ENCODE measurements around the gene AQP12A.

- no peak for TF ChIP-seq CTCF (optimal IDR thresholded peaks at IDR 0.05 in 1 of 3, IDR thresholded peaks at IDR 0.05 in 1 of 3, conservative IDR thresholded peaks at IDR 0.05 in 1 of 3; ENCODE audit: extremely low read depth in 1 of 3, insufficient read depth in 2 of 3, low read length in 3 of 3)
- no peak for TF ChIP-seq EZH2 (IDR thresholded peaks at IDR 0.05; ENCODE audit: low read length)
Observed at GRCh38 chr2:240720686-240721595, 29.3 kb downstream of the AQP12A start.
